Sigmoid colon (tissue), 4 donors: ENCODE results near the gene ZBTB21.

ENCODE experiments used
- CTCF ChIP-seq, 4 experiments: fragments of 450-650 bp in 3 of 4; fragments of 200-600 bp in 1 of 4; IDR thresholded peaks; one replicate each; pipeline ENCODE4 v1.5.1; 2016 to 2019; ENCODE audit warnings: antibody characterized with exemption in 4 of 4, mild to moderate bottlenecking in 3 of 4, moderate library complexity in 2 of 4
- POLR2A ChIP-seq, 2 donors: fragments of 450-650 bp; IDR thresholded peaks; one replicate each; pipeline ENCODE4 v1.6.1; 2016; ENCODE audit warnings: antibody characterized with exemption in 2 of 2, mild to moderate bottlenecking in 2 of 2, moderate library complexity in 2 of 2
- POLR2AphosphoS5 ChIP-seq, 4 donors: sonication (generic); formaldehyde crosslinking; IDR thresholded peaks; one replicate each; pipeline ENCODE4 v1.6.1; 2017; ENCODE audit warnings: antibody characterized with exemption in 4 of 4

- no peak for TF ChIP-seq POLR2A (IDR thresholded peaks at IDR 0.05)
- no peak for TF ChIP-seq CTCF (IDR thresholded peaks at IDR 0.05)
- no peak for TF ChIP-seq POLR2AphosphoS5 (IDR thresholded peaks at IDR 0.05)
Measured at GRCh38 chr21:42036313-42036712, 26.2 kb upstream of the ZBTB21 start.
